ENCODE measurements around the gene NUDT3.

NUDT3 gene

GRCh38 chr6:34342247-34342646 lies 50.2 kb downstream of the NUDT3 start:
- peaks cover 18% of the 10 kb centered on the region for H3K36me3 ChIP-seq (ENCODE audit: insufficient read depth, insufficient read length, low read length)
- H3K4me1 ChIP-seq (ENCODE audit: insufficient read depth, insufficient read length), result no peaks in the 10 kb centered on the region
- no peak for DNase-seq (ENCODE audit: low read depth, low spot score)

GRCh38 chr6:34341481-34341971 lies 50.9 kb downstream of the NUDT3 start:
- H3K4me3 ChIP-seq (ENCODE audit: insufficient read length, low read depth), result no peak overlapping the region
- H3K27me3 ChIP-seq (ENCODE audit: insufficient read depth, insufficient read length), result no peaks in the 10 kb centered on the region
- no peaks in the 10 kb centered on the region for H3K4me1 ChIP-seq (ENCODE audit: insufficient read depth, insufficient read length)
- no peak for DNase-seq (ENCODE audit: low read depth, low spot score)
- TF ChIP-seq ZNF274 (IDR thresholded peaks at IDR 0.05; ENCODE audit: low read depth, low read length) (no peak), SUZ12 (IDR thresholded peaks at IDR 0.05; ENCODE audit: extremely low read depth, insufficient read depth, insufficient read length) (no peak), YY1 (IDR thresholded peaks at IDR 0.05; ENCODE audit: insufficient read depth, insufficient read length) (no peak)
- H3K9ac ChIP-seq (ENCODE audit: insufficient read length, low read depth), result no peak overlapping the region
- peaks cover 18% of the 10 kb centered on the region for H3K36me3 ChIP-seq (ENCODE audit: insufficient read depth, insufficient read length, low read length)
- no peaks in the 10 kb centered on the region for H3K9me3 ChIP-seq (ENCODE audit: insufficient read depth, low read length)

More at GRCh38 chr6:34342247-34342646, 50.2 kb downstream of the NUDT3 start:
- TF ChIP-seq YY1 (IDR thresholded peaks at IDR 0.05; ENCODE audit: insufficient read depth, insufficient read length) (no peak), ZNF274 (IDR thresholded peaks at IDR 0.05; ENCODE audit: low read depth, low read length) (no peak)
- H3K9me3 ChIP-seq (ENCODE audit: insufficient read depth, low read length), result no peaks in the 10 kb centered on the region
- no peaks in the 10 kb centered on the region for H3K27me3 ChIP-seq (ENCODE audit: insufficient read depth, insufficient read length)
- H3K4me3 ChIP-seq (ENCODE audit: insufficient read length, low read depth), result no peak overlapping the region
- no peak overlapping the region for H3K9ac ChIP-seq (ENCODE audit: insufficient read length, low read depth)

DNA sequence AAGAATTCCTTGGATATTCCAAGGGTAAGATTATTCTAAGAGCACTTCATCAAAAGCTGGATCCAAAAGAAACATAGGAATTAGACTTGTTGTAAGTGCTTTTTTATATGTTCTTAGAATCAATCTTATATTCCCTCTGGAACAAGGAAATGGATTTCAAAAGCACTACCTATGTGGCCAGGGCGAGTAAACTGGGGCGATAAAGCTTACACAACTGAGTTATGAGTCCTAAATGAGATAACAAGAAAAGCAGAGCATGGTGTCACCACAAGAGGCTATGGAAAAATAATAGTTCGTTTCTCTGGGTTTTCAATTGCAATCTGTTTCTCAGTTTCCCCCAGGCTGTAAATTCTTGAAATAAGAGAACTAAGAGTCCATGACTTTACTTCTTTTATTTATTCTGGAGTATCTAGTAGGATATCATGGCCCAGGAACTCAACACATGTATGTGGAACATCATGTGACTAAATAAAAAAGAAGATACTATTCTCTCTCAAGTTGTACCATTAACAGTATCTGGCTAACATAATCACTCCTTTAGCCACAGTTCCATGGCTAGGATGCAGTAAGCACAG lies 51.5 kb downstream of the NUDT3 start:
- no peak for TF ChIP-seq SUZ12 (IDR thresholded peaks at IDR 0.05; ENCODE audit: extremely low read depth, insufficient read depth, insufficient read length)
- TF ChIP-seq YY1 (IDR thresholded peaks at IDR 0.05; ENCODE audit: insufficient read depth, insufficient read length), result no peak
- TF ChIP-seq ZNF274 (IDR thresholded peaks at IDR 0.05; ENCODE audit: low read depth, low read length), result no peak
- H3K9ac ChIP-seq (ENCODE audit: insufficient read length, low read depth), result no peak overlapping the region
- no peak for DNase-seq (ENCODE audit: low read depth, low spot score)
- H3K4me1 ChIP-seq (ENCODE audit: insufficient read depth, insufficient read length), result no peaks in the 10 kb centered on the region
- H3K27me3 ChIP-seq (ENCODE audit: insufficient read depth, insufficient read length), result no peaks in the 10 kb centered on the region
- H3K36me3 ChIP-seq (ENCODE audit: insufficient read depth, insufficient read length, low read length), result peaks cover 18% of the 10 kb centered on the region
- H3K9me3 ChIP-seq (ENCODE audit: insufficient read depth, low read length), result no peaks in the 10 kb centered on the region
- no peak overlapping the region for H3K4me3 ChIP-seq (ENCODE audit: insufficient read length, low read depth)

- Histone ChIP-seq H3K4me1 (ENCODE audit: insufficient read depth, insufficient read length) (no peaks in the 10 kb centered on the region), H3K9ac (ENCODE audit: insufficient read length, low read depth) (no peak overlapping the region), H3K9me3 (ENCODE audit: insufficient read depth, low read length) (no peaks in the 10 kb centered on the region), H3K27me3 (ENCODE audit: insufficient read depth, insufficient read length) (no peaks in the 10 kb centered on the region), H3K36me3 (ENCODE audit: insufficient read depth, insufficient read length, low read length) (peaks cover 18% of the 10 kb centered on the region), H3K4me3 (ENCODE audit: insufficient read length, low read depth) (no peak overlapping the region)
- DNase-seq (ENCODE audit: low read depth, low spot score), result no peak
- TF ChIP-seq YY1 (IDR thresholded peaks at IDR 0.05; ENCODE audit: insufficient read depth, insufficient read length), result no peak
- no peak for TF ChIP-seq SUZ12 (IDR thresholded peaks at IDR 0.05; ENCODE audit: extremely low read depth, insufficient read depth, insufficient read length)
- no peak for TF ChIP-seq ZNF274 (IDR thresholded peaks at IDR 0.05; ENCODE audit: low read depth, low read length)
Observed at GRCh38 chr6:34340394-34340793, 52.1 kb downstream of the NUDT3 start.

- TF ChIP-seq YY1 (IDR thresholded peaks at IDR 0.05; ENCODE audit: insufficient read depth, insufficient read length), result no peak
- TF ChIP-seq ZNF274 (IDR thresholded peaks at IDR 0.05; ENCODE audit: low read depth, low read length), result no peak
- no peak for TF ChIP-seq SUZ12 (IDR thresholded peaks at IDR 0.05; ENCODE audit: extremely low read depth, insufficient read depth, insufficient read length)
Observed at GRCh38 chr6:34339971-34340370, 52.5 kb downstream of the NUDT3 start.

GRCh38 chr6:34339432-34339831 lies 53.0 kb downstream of the NUDT3 start:
- Histone ChIP-seq H3K9me3 (ENCODE audit: insufficient read depth, low read length) (no peaks in the 10 kb centered on the region), H3K27me3 (ENCODE audit: insufficient read depth, insufficient read length) (no peaks in the 10 kb centered on the region), H3K4me3 (ENCODE audit: insufficient read length, low read depth) (no peak overlapping the region), H3K9ac (ENCODE audit: insufficient read length, low read depth) (no peak overlapping the region), H3K36me3 (ENCODE audit: insufficient read depth, insufficient read length, low read length) (peaks cover 18% of the 10 kb centered on the region), H3K4me1 (ENCODE audit: insufficient read depth, insufficient read length) (no peaks in the 10 kb centered on the region)
- no peak for TF ChIP-seq ZNF274 (IDR thresholded peaks at IDR 0.05; ENCODE audit: low read depth, low read length)
- no peak for TF ChIP-seq YY1 (IDR thresholded peaks at IDR 0.05; ENCODE audit: insufficient read depth, insufficient read length)
- no peak for TF ChIP-seq SUZ12 (IDR thresholded peaks at IDR 0.05; ENCODE audit: extremely low read depth, insufficient read depth, insufficient read length)
- DNase-seq (ENCODE audit: low read depth, low spot score), result no peak

More at GRCh38 chr6:34339971-34340370, 52.5 kb downstream of the NUDT3 start:
- Histone ChIP-seq H3K9me3 (ENCODE audit: insufficient read depth, low read length) (no peaks in the 10 kb centered on the region), H3K9ac (ENCODE audit: insufficient read length, low read depth) (no peak overlapping the region), H3K4me3 (ENCODE audit: insufficient read length, low read depth) (no peak overlapping the region), H3K4me1 (ENCODE audit: insufficient read depth, insufficient read length) (no peaks in the 10 kb centered on the region), H3K27me3 (ENCODE audit: insufficient read depth, insufficient read length) (no peaks in the 10 kb centered on the region), H3K36me3 (ENCODE audit: insufficient read depth, insufficient read length, low read length) (peaks cover 18% of the 10 kb centered on the region)
- DNase-seq (ENCODE audit: low read depth, low spot score), result no peak

DNA sequence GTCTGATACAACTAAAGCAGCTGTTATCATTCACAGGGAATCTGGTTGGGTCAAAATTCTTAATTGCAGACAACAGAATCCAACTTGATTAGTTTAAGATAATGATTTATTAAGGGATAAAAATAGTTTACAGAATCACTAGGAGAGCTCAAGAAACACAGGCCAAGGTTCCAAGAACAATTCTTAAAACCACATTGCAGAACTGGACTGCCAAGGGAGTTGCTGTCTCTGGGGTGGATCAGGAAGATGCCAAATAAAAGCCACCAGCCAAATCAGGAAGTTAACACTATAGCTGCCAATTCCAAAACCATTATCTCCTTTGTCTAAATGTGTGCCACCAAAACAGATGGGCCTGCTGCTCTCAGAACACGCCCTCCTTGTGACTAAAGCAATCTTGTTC lies 53.7 kb downstream of the NUDT3 start:
- no peaks in the 10 kb centered on the region for H3K4me1 ChIP-seq (ENCODE audit: insufficient read depth, insufficient read length)
- no peak overlapping the region for H3K9ac ChIP-seq (ENCODE audit: insufficient read length, low read depth)
- H3K36me3 ChIP-seq (ENCODE audit: insufficient read depth, insufficient read length, low read length), result peaks cover 18% of the 10 kb centered on the region
- no peak for TF ChIP-seq YY1 (IDR thresholded peaks at IDR 0.05; ENCODE audit: insufficient read depth, insufficient read length)
- TF ChIP-seq SUZ12 (IDR thresholded peaks at IDR 0.05; ENCODE audit: extremely low read depth, insufficient read depth, insufficient read length), result no peak
- no peak for TF ChIP-seq ZNF274 (IDR thresholded peaks at IDR 0.05; ENCODE audit: low read depth, low read length)
- H3K27me3 ChIP-seq (ENCODE audit: insufficient read depth, insufficient read length), result no peaks in the 10 kb centered on the region
- DNase-seq (ENCODE audit: low read depth, low spot score), result no peak
- no peak overlapping the region for H3K4me3 ChIP-seq (ENCODE audit: insufficient read length, low read depth)
- no peaks in the 10 kb centered on the region for H3K9me3 ChIP-seq (ENCODE audit: insufficient read depth, low read length)
